ENCODE results near the gene GGT6. TPM values are rescaled to one million over a fixed set of nuclear protein-coding genes. Genes with fewer than 3 reads are reported as not detected.

GGT6 gene
- total RNA-seq, 1 donor from 2014 or later: not detected

- H3K9me3 ChIP-seq (ENCODE audit: insufficient read depth, low read depth, low read length): no peaks in the 10 kb centered on the region
- peak overlapping the region; percentile 85 for H3K27ac Mint-ChIP-seq (ENCODE audit: unreplicated experiment)
- TF ChIP-seq CTCF (IDR thresholded peaks at IDR 0.05; ENCODE audit: insufficient read depth, low read depth, low read length) (no peak), EZH2 (IDR thresholded peaks at IDR 0.05; ENCODE audit: insufficient read depth, low read length) (no peak)
- H3K4me3 ChIP-seq (ENCODE audit: insufficient read depth, low read depth, low read length): peak overlapping the region; percentile 86
- peaks cover 12% of the 10 kb centered on the region for H3K4me1 Mint-ChIP-seq (ENCODE audit: low read depth, unreplicated experiment)
- H3K4me3 Mint-ChIP-seq (ENCODE audit: unreplicated experiment): peak overlapping the region; percentile 98
- H3K27ac ChIP-seq (ENCODE audit: low read depth, low read length): peak overlapping the region; percentile 13
- peak overlapping the region; percentile 83 for H3K9ac ChIP-seq (ENCODE audit: low read length)
- peaks cover 11% of the 10 kb centered on the region for H3K36me3 Mint-ChIP-seq (ENCODE audit: low read depth, unreplicated experiment)
- H3K4me2 ChIP-seq (ENCODE audit: low read length): peak overlapping the region; percentile 98
- H3K79me2 ChIP-seq (ENCODE audit: insufficient read depth, low read length): peaks cover 43% of the 10 kb centered on the region
- H3K36me3 ChIP-seq (ENCODE audit: insufficient read depth, low read length): peaks cover 15% of the 10 kb centered on the region
- H3K9me3 Mint-ChIP-seq (ENCODE audit: unreplicated experiment): no peaks in the 10 kb centered on the region
- FAIRE-seq (no peak), DNase-seq (ENCODE audit: low read depth) (no peak)
- H3K4me1 ChIP-seq (ENCODE audit: insufficient read depth, low read length): peaks cover 19% of the 10 kb centered on the region
- no peaks in the 10 kb centered on the region for H3K27me3 ChIP-seq (ENCODE audit: insufficient read depth, low read length)
- peaks cover 29% of the 10 kb centered on the region for H4K20me1 ChIP-seq (ENCODE audit: insufficient read depth, low read length)
- H3K27me3 Mint-ChIP-seq (ENCODE audit: low read depth, unreplicated experiment): no peaks in the 10 kb centered on the region
- H2AFZ ChIP-seq (ENCODE audit: low read depth, low read length): peak overlapping the region; percentile 84
These were observed 5.9 kb downstream of the GGT6 start for GRCh38 chr17:4554441-4554996.

- no peak for DNase-seq (ENCODE audit: low read depth)
- Histone ChIP-seq H3K27me3 (ENCODE audit: insufficient read depth, low read length) (no peaks in the 10 kb centered on the region), H3K4me3 (ENCODE audit: insufficient read depth, low read depth, low read length) (no peak overlapping the region), H3K9me3 (ENCODE audit: insufficient read depth, low read depth, low read length) (no peaks in the 10 kb centered on the region), H4K20me1 (ENCODE audit: insufficient read depth, low read length) (peaks cover 38% of the 10 kb centered on the region), H2AFZ (ENCODE audit: low read depth, low read length) (no peak overlapping the region), H3K4me1 (ENCODE audit: insufficient read depth, low read length) (peaks cover 23% of the 10 kb centered on the region), H3K27ac (ENCODE audit: low read depth, low read length) (no peak overlapping the region), H3K79me2 (ENCODE audit: insufficient read depth, low read length) (peaks cover 43% of the 10 kb centered on the region), H3K9ac (ENCODE audit: low read length) (peak overlapping the region; percentile 83), H3K4me2 (ENCODE audit: low read length) (peak overlapping the region; percentile 98), H3K36me3 (ENCODE audit: insufficient read depth, low read length) (peaks cover 15% of the 10 kb centered on the region)
- TF ChIP-seq CTCF (IDR thresholded peaks at IDR 0.05; ENCODE audit: insufficient read depth, low read depth, low read length) (no peak), EZH2 (IDR thresholded peaks at IDR 0.05; ENCODE audit: insufficient read depth, low read length) (no peak)
- Mint-ChIP-seq H3K27me3 (ENCODE audit: low read depth, unreplicated experiment) (no peaks in the 10 kb centered on the region), H3K4me3 (ENCODE audit: unreplicated experiment) (peak overlapping the region; percentile 98), H3K36me3 (ENCODE audit: low read depth, unreplicated experiment) (peaks cover 11% of the 10 kb centered on the region), H3K27ac (ENCODE audit: unreplicated experiment) (no peak overlapping the region), H3K4me1 (ENCODE audit: low read depth, unreplicated experiment) (peaks cover 15% of the 10 kb centered on the region), H3K9me3 (ENCODE audit: unreplicated experiment) (no peaks in the 10 kb centered on the region)
- FAIRE-seq: no peak
These were observed 6.7 kb downstream of the GGT6 start for GRCh38 chr17:4553669-4554068.

GRCh38 chr17:4551796-4552525, 8.4 kb downstream of the GGT6 start:
- Histone ChIP-seq H3K27ac (ENCODE audit: low read depth, low read length) (no peak overlapping the region), H3K27me3 (ENCODE audit: insufficient read depth, low read length) (no peaks in the 10 kb centered on the region), H3K36me3 (ENCODE audit: insufficient read depth, low read length) (peaks cover 20% of the 10 kb centered on the region), H4K20me1 (ENCODE audit: insufficient read depth, low read length) (peaks cover 54% of the 10 kb centered on the region), H3K4me1 (ENCODE audit: insufficient read depth, low read length) (peaks cover 23% of the 10 kb centered on the region), H3K4me2 (ENCODE audit: low read length) (no peak overlapping the region), H3K9me3 (ENCODE audit: insufficient read depth, low read depth, low read length) (no peaks in the 10 kb centered on the region), H2AFZ (ENCODE audit: low read depth, low read length) (no peak overlapping the region), H3K9ac (ENCODE audit: low read length) (no peak overlapping the region), H3K4me3 (ENCODE audit: insufficient read depth, low read depth, low read length) (no peak overlapping the region), H3K79me2 (ENCODE audit: insufficient read depth, low read length) (peaks cover 43% of the 10 kb centered on the region)
- Mint-ChIP-seq H3K9me3 (ENCODE audit: unreplicated experiment) (no peaks in the 10 kb centered on the region), H3K36me3 (ENCODE audit: low read depth, unreplicated experiment) (peaks cover 11% of the 10 kb centered on the region), H3K4me3 (ENCODE audit: unreplicated experiment) (no peak overlapping the region), H3K4me1 (ENCODE audit: low read depth, unreplicated experiment) (peaks cover 15% of the 10 kb centered on the region), H3K27ac (ENCODE audit: unreplicated experiment) (no peak overlapping the region), H3K27me3 (ENCODE audit: low read depth, unreplicated experiment) (no peaks in the 10 kb centered on the region)
- no peak for DNase-seq (ENCODE audit: low read depth)
- no peak for TF ChIP-seq EZH2 (IDR thresholded peaks at IDR 0.05; ENCODE audit: insufficient read depth, low read length)
- TF ChIP-seq CTCF (IDR thresholded peaks at IDR 0.05; ENCODE audit: insufficient read depth, low read depth, low read length): no peak
- no peak for FAIRE-seq

Measured in astrocyte (in vitro differentiated cells and primary cell).